Fibroblast of skin of left quadriceps (primary cell): ENCODE results near the gene KEAP1.
"Not testable (repeated sequence)": the region's sequence is repeated elsewhere in the genome, so short reads cannot be mapped to it uniquely, and the experiment has no call there.

Experiments used
- DNase-seq, 2 experiments: peaks; one replicate each; pipeline ENCODE4 v3.0.0-alpha.2; 2013; ENCODE audit warnings: low read depth in 2 of 2

Gene KEAP1

DNA sequence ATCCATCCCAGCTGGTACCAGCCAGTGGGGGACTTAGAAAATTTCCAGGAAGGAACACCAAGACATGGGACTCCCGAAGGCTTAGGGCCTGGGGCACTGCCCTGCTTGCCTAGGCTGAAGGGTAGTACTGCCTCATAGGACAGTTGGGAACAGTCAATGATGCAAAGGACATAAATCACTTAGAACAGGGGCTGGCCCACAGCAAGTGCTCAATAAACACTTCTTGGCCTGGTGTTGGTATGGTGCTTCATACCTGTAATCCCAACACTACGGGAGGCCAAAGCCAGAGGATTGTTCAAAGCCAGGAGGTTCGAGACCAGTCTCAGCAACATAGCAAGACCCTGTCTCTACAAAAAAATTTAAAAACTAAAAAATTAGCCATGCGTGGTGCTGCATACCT, 5.8 kb downstream of the KEAP1 start:
- DNase-seq = no peak

DNA sequence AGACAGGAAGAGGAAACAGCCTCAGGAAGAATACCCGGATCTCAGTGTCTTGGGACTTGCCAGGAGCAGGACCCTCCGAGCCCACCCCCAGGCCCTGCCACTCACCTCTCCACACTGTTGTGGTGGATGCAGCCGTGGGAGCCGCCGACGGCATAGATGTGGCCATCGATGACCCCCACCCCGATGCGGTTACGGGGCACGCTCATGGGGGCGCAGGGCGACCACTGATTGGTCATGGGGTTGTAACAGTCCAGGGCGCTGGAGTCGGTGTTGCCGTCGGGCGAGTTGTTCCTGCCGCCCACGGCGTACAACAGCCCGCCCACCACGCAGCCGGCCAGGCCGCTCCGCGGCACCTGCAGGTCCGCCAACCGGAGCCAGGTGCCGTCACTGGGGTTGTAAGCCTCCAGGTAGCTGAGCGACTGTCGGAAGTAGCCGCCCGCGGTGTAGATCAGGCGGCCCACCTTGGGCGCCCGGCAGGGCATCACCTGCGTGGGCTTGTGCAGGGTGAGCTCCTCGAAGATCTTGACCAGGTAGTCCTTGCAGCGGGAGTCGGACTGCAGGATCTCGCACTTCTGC, 11.6 kb downstream of the KEAP1 start:
- DNase-seq = no peak

DNA sequence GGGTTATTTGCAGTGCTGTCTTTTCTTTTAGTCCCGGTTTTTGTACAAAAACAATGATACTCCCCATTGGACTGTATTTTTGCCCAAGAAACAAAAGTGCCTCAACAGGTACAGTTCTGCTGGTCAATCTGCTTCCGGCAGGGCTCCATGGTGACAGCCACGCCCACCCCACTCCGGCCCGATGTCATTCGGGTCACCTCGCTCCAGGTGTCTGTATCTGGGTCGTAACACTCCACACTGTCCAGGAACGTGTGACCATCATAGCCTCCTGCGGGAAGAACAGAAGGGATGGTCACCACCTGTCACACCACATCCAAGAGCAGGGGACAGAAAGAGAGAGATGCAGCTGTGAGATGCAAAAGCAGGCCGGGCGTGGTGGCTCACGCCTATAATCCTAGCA, 16.6 kb downstream of the KEAP1 start:
- DNase-seq = no peak

DNA sequence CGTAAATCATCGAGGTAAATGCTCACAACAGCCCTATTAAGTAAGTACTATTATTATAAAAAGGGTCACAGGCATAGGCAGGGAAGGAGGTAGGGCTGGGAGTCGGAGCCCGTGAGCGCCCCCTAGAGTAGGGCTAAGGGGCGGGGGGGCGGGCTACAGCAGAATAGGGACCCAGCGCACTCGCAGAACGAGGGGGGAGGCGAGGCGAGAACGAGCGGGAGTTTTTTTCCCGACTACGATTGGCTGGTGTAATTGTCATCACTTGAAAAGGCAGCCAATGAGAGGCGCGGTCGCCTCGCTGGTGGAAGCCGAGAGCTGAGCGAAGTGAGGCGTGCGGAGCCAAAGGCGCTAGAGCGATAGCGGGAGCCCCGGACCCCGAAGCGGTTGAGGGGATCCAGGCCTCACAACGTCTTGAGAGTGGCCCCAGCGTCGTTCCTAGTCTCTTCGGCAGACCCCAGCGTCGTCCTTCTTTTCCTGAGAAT, 24.2 kb downstream of the KEAP1 start:
- peak; percentile 74 to 75 for DNase-seq

DNA sequence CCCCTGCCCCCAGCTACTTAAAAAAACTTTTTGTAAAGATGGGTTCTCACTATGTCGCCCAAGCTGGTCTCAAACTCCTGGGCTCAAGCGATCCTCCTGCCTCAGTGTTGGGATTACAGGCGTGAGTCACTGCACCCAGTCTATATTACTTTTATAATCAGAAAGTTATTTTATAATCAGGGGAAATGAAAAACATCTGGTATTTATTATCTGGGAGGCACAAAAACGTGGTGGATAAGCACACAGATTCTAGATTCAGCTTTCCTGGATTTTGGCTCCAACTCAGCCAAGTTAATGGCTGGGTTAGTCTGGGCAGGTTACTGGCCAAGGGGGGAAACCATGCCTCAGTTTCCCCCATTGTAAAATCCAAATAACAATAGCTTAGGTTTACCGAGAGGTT, 24.7 kb downstream of the KEAP1 start:
- peak in 1 of 2 experiments; percentile 15 for DNase-seq

DNA sequence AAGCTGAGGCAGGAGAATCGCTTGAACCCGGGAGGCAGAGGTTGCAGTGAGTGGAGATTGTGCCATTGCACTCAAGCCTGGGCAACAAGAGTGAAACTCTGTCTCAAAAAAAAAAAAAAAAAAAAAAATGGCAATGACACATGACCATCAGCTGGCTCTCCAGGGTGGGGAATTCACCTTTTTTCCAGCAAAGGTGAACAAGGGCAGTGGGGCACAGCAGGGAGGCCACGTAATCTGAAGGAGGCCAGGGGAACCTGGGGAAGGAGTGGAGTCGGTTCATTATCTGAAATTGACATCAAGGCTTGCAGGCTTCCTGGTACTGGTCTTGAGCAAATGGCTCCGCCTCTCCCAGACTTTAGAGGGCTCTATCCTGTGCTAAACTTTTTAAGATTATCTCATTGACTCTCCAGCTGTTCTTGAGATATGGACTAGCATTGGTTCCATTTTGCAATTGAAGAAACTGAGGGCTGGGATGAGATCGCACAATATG, 28.1 kb downstream of the KEAP1 start:
- DNase-seq = no peak

DNA sequence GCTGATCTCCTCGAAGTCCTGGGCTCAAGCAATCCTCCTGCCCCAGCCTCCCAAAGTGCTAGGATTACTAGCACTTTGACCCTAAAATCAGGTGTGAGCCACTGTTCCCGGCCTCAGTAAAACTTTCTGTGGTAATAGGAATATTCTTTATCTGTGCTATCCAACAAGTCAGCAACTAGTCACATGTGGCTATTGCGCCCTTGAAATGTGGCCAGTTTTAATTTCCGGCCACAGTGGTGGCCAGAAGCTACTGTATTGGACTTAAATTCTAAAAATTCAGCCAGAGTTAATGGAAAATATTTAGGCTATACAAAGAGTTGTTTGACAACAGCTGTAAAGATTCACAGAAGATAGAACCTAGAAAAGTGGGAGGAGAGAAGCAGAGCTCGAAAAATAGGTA, 30.0 kb downstream of the KEAP1 start:
- no peak for DNase-seq

DNA sequence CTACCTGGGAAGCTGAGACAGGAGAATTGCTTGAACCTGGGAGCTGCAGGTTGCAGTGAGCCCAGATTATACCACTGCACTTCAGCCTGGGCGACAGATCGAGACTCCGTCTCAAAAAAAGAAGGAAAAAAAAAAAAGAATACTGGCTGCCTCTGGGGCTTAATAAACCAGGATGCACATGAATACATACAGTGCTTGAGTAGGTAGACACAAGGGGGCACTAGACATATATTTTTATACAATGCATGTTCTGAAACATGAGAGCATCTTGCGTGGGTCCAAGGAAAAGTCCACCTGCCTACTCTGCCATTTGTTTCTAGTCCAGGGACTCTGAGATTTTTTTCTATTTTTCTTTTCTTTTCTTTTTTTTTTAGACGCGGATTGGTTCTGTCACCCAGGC, 31.2 kb downstream of the KEAP1 start:
- peak in 1 of 2 experiments; percentile 7 for DNase-seq

DNA sequence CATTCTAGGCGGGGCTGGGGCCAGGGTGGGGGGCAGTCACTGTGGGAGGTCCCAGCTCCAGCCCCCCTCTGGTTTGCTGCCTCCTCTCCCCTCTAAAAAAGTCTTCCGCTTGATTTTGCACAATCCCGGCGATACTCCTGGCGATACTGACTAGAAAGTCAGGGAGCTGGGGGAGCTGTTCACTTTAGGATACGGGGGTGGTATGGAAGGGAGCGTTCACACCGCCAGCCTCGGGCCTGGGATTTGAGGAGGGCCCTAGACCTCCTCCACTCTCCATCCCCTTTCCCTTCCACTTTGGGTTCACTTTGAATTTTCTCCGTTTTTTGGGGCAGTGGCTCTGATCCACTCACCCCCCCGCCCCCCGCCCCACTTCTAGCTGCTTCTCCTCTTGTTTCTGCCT, 35.0 kb downstream of the KEAP1 start:
- no peak for DNase-seq

DNA sequence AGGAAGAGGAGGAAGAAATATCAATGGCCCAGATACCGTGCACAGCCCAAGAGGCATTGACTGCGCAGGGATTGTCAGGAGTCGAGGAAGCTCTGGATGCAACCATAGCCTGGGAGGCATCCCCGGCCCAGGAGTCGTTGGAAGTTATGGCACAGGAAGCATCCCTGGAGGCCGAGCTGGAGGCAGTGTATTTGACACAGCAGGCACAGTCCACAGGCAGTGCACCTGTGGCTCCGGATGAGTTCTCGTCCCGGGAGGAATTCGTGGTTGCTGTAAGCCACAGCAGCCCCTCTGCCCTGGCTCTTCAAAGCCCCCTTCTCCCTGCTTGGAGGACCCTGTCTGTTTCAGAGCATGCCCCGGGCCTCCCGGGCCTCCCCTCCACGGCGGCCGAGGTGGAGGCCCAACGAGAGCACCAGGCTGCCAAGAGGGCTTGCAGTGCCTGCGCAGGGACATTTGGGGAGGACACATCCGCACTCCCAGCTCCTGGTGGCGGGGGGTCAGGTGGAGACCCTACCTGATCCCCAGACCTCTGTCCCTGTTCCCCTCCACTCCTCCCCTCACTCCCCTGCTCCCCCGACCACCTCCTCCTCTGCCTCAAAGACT, 36.0 kb downstream of the KEAP1 start:
- no peak for DNase-seq

DNA sequence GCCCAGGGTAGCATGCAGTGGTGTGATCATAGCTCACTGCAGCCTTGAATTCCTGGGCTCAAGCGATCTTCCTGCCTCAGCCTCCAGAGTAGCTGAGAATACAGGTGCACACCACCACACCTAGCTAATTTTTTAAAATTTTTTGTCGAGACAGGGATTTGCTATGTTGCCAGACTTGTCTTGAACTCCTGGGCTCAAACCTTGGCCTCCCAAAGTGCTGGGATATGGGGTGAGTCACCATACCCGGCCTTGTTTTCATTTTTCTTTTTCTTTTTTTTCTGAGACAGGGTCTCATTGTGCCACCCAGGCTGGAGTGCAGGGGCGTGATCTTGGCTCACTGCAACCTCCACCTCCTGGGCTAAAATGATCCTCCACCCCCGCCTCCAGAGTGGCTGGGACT, 38.7 kb downstream of the KEAP1 start:
- DNase-seq = no peak

DNA sequence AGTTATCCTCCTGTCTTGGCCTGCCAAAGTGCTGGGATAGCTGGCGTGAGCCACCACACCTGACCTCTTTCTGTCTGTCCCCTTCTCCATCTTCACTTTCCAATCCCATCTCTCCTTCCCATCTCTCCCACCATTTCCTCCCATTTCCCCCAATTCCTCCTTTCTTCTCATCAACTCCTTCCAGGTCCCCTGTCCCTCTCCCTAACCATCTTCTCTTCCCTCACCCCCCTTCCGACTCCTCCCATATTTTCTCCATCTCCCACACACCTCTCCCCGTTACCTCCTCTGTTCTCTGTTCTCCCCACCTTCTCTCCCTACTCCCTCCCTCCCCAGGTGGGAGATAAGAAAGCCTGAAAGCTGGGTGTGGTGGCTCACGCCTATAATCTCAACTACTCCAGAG, 40.6 kb downstream of the KEAP1 start:
- no peak for DNase-seq

DNA sequence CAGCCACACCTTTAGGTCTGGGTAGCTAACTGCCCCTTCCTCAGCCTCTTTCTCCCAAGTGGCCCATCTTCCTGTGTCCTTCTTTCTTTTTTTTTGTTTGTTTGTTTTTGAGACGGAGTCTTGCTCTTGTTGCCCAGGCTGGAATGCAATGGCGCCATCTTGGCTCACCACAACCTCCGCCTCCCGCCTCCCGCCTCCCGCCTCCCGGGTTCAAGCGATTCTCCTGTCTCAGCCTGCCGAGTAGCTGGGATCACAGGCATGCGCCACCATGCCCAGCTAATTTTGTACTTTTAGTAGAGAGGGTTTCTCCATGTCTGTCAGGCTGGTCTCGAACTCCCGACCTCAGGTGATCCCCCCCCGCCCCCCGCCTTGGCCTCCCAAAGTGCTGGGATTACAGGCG, 41.1 kb downstream of the KEAP1 start:
- not testable (repeated sequence) for DNase-seq

DNA sequence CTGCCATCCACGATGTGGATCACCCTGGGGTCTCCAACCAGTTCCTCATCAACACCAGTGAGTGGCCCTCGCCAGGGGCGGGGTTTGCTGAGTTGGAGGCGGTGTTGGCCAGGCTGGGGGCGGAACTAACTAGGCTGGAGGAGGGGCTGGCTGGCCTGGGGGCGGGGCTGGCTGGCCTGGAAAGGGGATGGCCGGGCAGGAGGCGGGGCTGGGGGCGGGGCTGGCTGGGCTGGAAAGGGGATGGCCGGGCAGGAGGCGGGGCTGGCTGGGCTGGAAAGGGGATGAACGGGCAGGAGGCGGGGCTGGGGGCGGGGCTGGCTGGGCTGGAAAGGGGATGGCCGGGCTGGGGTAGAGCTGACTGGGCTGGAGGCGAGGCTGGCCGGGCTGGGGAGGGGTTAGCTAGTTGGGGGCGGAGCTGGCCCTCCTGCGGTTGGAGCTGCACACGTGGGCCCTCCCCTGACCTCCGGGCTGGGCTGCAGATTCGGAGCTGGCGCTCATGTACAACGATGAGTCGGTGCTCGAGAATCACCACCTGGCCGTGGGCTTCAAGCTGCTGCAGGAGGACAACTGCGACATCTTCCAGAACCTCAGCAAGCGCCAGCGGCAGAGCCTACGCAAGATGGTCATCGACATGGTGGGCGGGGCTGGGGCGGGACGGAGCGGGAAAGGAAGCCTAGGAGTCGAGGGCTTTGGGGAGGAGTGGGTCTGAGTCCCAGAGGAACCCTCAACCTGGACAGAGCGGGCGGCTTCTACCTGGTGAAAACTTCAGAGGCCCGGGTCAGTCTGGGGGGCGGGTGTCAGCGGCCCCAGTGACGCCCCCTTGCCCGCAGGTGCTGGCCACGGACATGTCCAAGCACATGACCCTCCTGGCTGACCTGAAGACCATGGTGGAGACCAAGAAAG, 41.9 kb downstream of the KEAP1 start:
- peak; percentile 69 to 71 for DNase-seq

DNA sequence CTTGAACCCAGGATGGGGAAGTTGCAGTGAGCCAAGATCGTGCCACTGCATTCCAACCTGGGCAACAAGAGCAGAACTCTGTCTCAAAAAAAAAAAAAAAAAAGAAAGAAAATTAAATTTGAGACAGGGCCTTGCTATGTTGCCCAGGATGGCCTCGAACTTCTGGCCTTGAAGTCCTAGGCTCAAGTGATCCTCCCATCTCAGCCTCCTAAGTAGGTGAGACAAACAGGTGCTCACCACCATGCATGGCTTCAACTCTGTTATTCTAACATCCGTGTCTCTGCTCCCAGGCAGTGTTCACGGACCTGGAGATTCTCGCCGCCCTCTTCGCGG, 42.5 kb downstream of the KEAP1 start:
- DNase-seq = no peak

DNA sequence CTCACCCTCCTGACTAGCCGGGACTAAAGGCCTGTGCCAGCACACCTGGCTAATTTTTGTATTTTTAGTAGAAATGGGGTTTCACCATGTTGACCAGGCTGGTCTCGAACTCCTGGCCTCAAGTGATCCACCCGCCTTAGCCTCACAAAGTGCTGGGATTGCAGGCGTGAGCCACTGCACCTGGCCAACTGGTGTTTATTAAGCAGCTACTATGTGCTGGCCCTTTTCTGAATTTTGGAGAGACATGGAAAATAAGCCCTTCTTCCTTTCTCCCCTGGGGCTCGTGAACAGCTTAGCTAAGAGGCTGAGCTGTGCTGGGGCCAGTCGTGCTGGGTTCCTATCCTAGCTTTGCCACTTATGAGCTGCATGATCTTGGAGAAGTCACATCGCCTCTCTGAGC, 44.4 kb downstream of the KEAP1 start:
- not testable (repeated sequence) for DNase-seq

DNA sequence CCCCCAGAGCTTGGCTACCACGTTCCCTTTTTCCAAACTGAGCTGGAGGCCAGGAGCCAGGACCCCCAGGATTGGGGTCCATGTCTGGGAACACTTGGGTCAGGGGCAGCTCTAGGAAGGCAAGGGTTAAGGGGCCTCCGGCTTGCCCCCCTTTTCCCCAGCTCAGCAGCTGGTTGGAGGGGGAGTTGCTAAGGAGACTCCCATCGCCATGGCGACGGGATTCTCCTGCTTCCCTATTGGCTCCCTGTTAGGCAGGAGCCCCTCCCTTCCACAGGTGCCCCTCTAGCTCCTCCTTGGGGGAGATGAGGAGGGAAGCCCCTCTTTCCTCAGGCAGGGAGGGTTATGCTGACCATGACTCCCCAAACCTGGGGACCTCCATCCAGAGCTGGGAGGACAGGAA, 48.9 kb downstream of the KEAP1 start:
- no peak for DNase-seq

DNA sequence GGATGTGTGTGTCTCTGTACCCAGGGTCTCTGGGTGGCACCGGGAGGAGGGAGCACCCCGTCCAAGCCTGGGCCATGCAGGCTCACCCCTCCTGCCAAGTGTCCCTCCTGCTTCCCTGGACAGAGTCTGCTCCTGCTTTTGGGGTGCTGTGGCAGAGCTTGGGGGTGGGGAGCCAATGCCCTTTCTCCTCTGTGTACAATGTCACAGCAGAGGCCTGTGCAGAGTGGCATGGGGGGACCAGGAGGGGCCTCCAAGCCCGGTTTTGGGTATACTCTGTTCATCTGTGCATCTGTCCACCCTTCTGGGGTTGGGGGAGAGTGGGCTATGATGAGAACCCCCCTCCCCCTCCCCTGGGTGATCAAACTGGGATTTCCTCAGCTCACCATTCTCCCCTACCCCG, 49.3 kb downstream of the KEAP1 start:
- DNase-seq = no peak

DNA sequence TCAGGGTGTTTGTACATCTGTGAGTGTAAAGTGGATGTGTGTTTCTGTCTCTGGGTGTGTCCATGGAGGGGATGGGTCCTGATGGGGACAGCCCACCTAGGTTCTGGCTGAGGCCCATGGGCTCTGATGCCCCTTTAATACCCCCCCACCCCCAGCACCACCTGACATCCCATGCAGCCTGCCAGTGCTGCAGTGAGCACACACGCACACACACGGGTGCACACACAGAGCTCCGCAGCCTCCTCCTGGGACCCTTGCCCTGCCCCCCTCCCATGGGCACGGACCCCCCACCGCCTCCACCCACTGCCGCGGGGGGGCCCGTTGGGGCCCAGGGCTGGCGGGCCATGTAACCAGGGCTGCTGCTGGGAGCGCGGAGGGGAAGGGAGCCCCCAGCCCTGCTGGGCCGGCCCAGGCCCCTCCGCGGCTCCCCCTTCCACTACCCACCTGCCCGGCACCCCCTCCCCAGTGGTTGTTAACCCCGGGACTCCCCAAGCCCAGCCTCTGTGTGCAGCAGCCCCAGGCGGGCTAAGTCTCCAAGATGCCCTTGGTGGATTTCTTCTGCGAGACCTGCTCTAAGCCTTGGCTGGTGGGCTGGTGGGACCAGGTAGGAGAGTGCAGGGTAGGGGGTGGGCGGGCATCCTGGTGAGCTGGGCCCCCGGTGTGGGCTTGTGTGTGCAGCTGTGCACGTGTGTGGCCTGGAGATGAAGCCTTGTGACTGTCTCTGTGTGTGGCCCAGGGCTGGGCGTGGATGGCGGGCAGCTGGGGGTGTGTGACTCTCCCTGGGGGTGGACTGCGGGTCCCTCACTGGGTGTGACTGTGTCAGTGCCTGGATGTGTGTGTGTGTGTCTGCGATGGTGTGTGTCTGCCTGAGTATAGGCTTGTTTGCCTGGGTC, 50.2 kb downstream of the KEAP1 start:
- DNase-seq = no peak

DNA sequence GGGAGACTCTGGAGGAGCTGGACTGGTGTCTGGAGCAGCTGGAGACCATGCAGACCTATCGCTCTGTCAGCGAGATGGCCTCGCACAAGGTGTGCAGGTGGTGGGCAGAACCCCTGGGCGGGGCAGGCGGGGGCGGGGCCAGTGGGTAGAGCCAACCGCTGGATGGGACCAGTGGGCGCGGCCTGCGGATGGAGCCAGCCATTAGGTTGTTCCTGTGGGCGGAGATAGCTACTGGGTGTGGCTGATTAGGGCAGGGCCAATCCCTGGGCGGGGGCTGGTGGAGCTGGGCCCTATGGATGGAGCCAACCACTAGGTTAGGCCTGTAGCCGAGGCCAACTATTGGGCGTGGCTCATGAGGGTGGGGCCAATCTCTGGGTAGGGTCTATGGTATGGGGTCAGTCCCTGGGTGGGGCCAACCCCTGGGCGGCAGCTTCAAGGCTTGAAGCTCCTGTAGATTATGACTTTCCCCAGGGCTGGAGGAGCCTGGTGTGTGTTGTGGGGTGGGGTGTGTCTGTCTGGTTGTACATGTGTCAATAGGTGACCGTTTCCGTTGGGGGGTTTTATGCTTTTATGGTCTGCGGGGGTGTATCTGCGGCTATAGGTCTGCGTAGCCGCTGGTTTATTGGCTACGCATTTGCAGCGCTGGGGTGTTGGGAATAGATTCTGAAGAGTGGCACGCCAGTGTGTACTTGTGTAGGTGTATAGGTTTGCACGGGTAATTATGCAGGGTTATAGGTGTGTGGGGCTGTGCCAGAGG, 52.1 kb downstream of the KEAP1 start:
- DNase-seq = no peak

DNA sequence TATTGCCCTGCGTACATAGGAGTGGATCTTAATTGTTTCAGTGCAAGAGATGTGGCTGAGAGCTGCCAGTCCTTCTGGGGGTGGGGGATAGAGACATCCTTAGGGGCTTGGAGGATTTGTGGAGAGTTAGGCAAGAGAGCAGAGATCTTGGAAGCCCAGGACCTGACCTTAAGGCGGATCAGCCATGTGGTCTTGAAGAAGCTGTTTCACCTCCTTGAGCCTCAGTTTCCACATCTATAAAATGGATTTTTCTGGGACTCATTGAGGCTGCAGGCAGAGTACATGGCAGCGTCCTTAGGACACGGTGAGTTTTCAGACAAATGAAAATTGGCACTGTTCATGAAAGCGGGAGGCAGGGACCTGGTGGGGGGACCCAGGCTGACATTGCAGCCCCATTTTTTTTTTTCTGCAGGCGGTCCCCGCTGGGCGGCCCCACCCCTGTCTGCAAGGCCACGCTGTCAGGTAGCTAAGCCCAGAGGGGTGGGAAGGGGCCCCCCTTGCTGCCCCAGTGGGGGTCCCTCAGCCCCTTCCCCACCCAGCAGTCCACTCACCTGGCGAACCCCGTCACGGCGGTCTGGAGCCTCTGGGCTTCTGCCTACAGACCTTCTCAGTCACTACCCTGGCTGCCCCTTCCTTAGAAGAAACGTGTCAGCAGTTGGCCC, 52.8 kb downstream of the KEAP1 start:
- DNase-seq = no peak
